B cell (primary cell): ENCODE data around the gene TMEM9. TPM values are rescaled to one million over a fixed set of nuclear protein-coding genes. Genes with fewer than 3 reads are reported as not detected.

Source experiments
- ATAC-seq: fragments of 200-7000 bp; cut with Tn5 transposase; one replicate; pipeline ENCODE4 v1.10.0; 2021; ENCODE audit warnings: low read depth, mild to moderate bottlenecking, moderate number of reproducible peaks, moderate library complexity
- CTCF ChIA-PET: fragments of 350-600 bp; sonication (Branson Sonifier 250); formaldehyde crosslinking; loops from one replicate; lab custom pipeline; 2021; ENCODE audit warnings: antibody characterized with exemption, inconsistent platforms; lab: Charles Lee
- POLR2A ChIA-PET: fragments of 350-600 bp; sonication (Branson Sonifier 250); formaldehyde crosslinking; loops from one replicate; lab custom pipeline; 2021; ENCODE audit warnings: antibody characterized with exemption; lab: Charles Lee
- DNase-seq: peaks from one replicate; pipeline ENCODE4 v3.0.0; 2013
- H2AFZ ChIP-seq: 2 replicates; pipeline ENCODE4 v1.6.1; 2012; ENCODE audit warnings: mild to moderate bottlenecking, low read depth, low read length; ENCODE audit not compliant: insufficient read depth, poor library complexity, severe bottlenecking
- H3K27ac ChIP-seq, 2 donors: 1 replicate in 1 of 2; 2 replicates in 1 of 2; pipeline ENCODE4 v1.5.1; 2012 to 2013; ENCODE audit warnings: low read length in 2 of 2, mild to moderate bottlenecking in 2 of 2, moderate library complexity in 1 of 2
- H3K27me3 ChIP-seq, 4 experiments: fragments of 200-600 bp in 1 of 4; sonication (generic) in 1 of 4; replicated peaks in 1 of 4; 1 replicate in 2 of 4; 2 replicates in 2 of 4; pipeline versions ENCODE4 v1.6.1 to v1.7.0; 2013 to 2016; ENCODE audit warnings: low read length in 3 of 4, mild to moderate bottlenecking in 2 of 4, mixed read lengths in 1 of 4, moderate library complexity in 1 of 4; ENCODE audit not compliant: insufficient read depth in 4 of 4, control insufficient read depth in 3 of 4; ENCODE audit errors: control extremely low read depth in 1 of 4
- H3K36me3 ChIP-seq, 2 experiments: replicated peaks in 1 of 2; 1 replicate in 1 of 2; 2 replicates in 1 of 2; pipeline versions ENCODE4 v1.6.1 to v1.7.1; 2013; ENCODE audit warnings: low read length in 1 of 2; ENCODE audit not compliant: insufficient read depth in 2 of 2, control insufficient read depth in 1 of 2; ENCODE audit errors: control extremely low read depth in 1 of 2, extremely low read depth in 1 of 2
- H3K4me1 ChIP-seq, 2 donors: fragments of 200-600 bp in 1 of 2; sonication (generic) in 1 of 2; 1 replicate in 1 of 2; 2 replicates in 1 of 2; pipeline versions ENCODE4 v1.5.1 to v1.6.1; 2013 to 2017; ENCODE audit warnings: low read length in 2 of 2; ENCODE audit not compliant: control insufficient read depth in 2 of 2, insufficient read depth in 2 of 2
- H3K4me2 ChIP-seq: replicated peaks from 2 replicates; pipeline ENCODE3; 2012; ENCODE audit warnings: mild to moderate bottlenecking, low read depth, low read length; ENCODE audit not compliant: poor library complexity, severe bottlenecking
- H3K4me3 ChIP-seq, 5 experiments: fragments of 200-600 bp in 1 of 5; sonication (generic) in 1 of 5; 1 replicate in 3 of 5; 2 replicates in 2 of 5; pipeline versions ENCODE4 v1.5.1 to v1.7.0; 2011 to 2016; ENCODE audit warnings: low read length in 4 of 5, mild to moderate bottlenecking in 4 of 5, low read depth in 2 of 5, control low read depth in 1 of 5, moderate library complexity in 1 of 5; ENCODE audit not compliant: insufficient read depth in 1 of 5; ENCODE audit errors: control extremely low read depth in 1 of 5, extremely low read depth in 1 of 5
- H3K79me2 ChIP-seq: fragments of 200-600 bp; sonication (generic); one replicate; pipeline ENCODE4 v1.6.0; 2016; ENCODE audit warnings: low read length; ENCODE audit not compliant: control insufficient read depth, insufficient read depth
- H3K9ac ChIP-seq: fragments of 200-600 bp; sonication (generic); 2 replicates; pipeline ENCODE4 v1.6.1; 2017; ENCODE audit warnings: mild to moderate bottlenecking, low read length, moderate library complexity
- H3K9me3 ChIP-seq, 3 donors: one replicate each; pipeline versions ENCODE4 v1.6.1 to v1.7.1; 2013; ENCODE audit warnings: low read length in 2 of 3; ENCODE audit not compliant: control insufficient read depth in 2 of 3, insufficient read depth in 1 of 3; ENCODE audit errors: control extremely low read depth in 1 of 3
- H4K20me1 ChIP-seq: 2 replicates; pipeline ENCODE4 v1.6.0; 2012; ENCODE audit warnings: mild to moderate bottlenecking, low read length; ENCODE audit not compliant: insufficient read depth, control insufficient read depth, poor library complexity, severe bottlenecking
- H3K27ac Mint-ChIP-seq: one replicate; pipeline ENCODE4 v1.8.0; 2021; ENCODE audit warnings: mixed read lengths
- H3K27me3 Mint-ChIP-seq: one replicate; pipeline ENCODE4 v1.8.0; 2021; ENCODE audit warnings: mixed read lengths
- H3K4me1 Mint-ChIP-seq: one replicate; pipeline ENCODE4 v1.8.0; 2021; ENCODE audit warnings: mixed read lengths
- H3K4me3 Mint-ChIP-seq: one replicate; pipeline ENCODE4 v1.8.0; 2021; ENCODE audit warnings: mixed read lengths
- H3K9me3 Mint-ChIP-seq: one replicate; pipeline ENCODE4 v1.8.0; 2022; ENCODE audit warnings: mixed read lengths; ENCODE audit not compliant: insufficient read depth
- EZH2 ChIP-seq: IDR thresholded peaks from 2 replicates; pipeline ENCODE4 v1.6.1; 2012; ENCODE audit warnings: borderline replicate concordance, low read depth, mild to moderate bottlenecking, moderate library complexity, low read length; ENCODE audit not compliant: insufficient read depth, poor library complexity, severe bottlenecking
- WGBS: methylation state at CpG from one replicate; pipeline ENCODE4 v1.1.5; 2013; ENCODE audit warnings: missing lambda C conversion rate; ENCODE audit not compliant: insufficient coverage; 5-methylcytosine and 5-hydroxymethylcytosine counted together
- intact Hi-C: fragments of 100-400 bp; cut with micrococcal nuclease; formaldehyde crosslinking; loops from one replicate; pipeline ENCODE4 v1.10.0; 2022
- polyA plus RNA-seq: library from polyadenylated mRNA; depleted of rRNA; stranded (reverse); fragments of >200 nt; gene quantifications from 2 replicates; pipeline ENCODE4 v1.2.3, GENCODE V29; 2012
- total RNA-seq, 2 donors: library from RNA; stranded (reverse); fragments of 120-200 nt in 1 of 2; gene quantifications; 1 replicate in 1 of 2; 2 replicates in 1 of 2; pipeline versions ENCODE4 v1.2.3 to v1.2.4, GENCODE V29; 2013 to 2022
- TF ChIP-seq, protein P1 (sequence below): fragments of 200-600 bp; IDR thresholded peaks from one replicate; pipeline ENCODE4 v1.8.0; 2022; ENCODE audit warnings: antibody characterized with exemption, mild to moderate bottlenecking

Gene TMEM9
- total and polyA plus RNA-seq, 2 donors (not counting 1 experiment from before 2014, with no cell fraction given): 23.6 to 29.2 TPM

DNA sequence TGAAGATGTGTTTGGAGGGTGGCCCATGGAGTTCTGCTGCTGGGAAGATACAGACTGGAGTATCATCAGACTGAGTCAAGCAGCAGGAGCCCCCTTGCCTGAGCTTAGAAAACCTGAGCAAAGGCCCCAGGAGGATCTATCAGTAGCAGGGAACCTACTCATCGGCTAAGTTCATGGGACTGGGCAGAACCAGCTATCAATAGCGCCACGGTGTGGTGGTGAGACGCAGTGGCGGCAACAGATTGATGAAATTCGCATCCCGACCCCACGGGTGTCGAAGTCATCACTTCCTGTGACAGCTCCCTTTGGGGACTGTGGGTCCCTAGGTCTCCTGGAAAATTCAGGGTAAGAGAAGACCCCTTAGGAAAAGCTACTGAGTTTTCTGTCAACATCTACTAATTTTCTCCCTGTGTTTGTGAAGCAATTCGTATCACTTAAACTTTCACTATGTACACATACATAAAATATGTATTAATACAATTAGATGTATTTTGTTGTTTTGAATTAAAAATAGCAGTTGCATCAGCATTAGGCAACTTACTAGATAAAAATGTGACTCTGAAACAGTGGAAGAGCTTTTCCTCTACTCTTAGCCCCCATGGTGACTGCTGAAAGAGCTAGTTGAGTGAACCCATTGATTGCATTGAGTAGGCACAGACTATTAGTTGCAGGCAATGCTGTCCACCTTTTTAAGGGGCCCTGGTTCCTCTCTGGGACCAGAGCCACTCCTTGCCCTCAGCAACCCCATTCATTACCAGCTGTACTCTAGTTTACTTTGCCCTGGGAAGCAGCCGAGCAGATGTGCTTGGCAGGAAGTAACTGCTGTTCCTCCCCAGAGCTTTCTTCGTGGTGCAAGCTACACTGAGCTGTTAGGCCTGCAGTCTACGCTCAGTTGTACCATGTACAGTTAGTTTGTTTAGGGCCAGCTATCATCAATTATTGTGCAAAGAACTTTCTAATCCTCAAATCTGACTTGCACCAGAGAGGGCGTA, 34.8 kb downstream of the TMEM9 start:
- ChIA-PET POLR2A (no interaction called here), CTCF (interaction anchor here (0.8 to 2.4 kb wide), 5 partner anchors 16 to 148 kb away, joined by 3 to 15 read pairs (median 3); no protein-coding TSS in a partner anchor)
- Histone ChIP-seq H4K20me1 (no peaks in the 10 kb centered on the region), H3K4me3 (no peak overlapping the region), H3K27ac (no peak overlapping the region), H2AFZ (peak overlapping the region; percentile 13), H3K36me3 (no peaks in the 10 kb centered on the region), H3K27me3 (peaks cover 0 to 19% (median 5%) of the 10 kb centered on the region in 4 experiments), H3K4me2 (no peak overlapping the region), H3K79me2 (no peaks in the 10 kb centered on the region), H3K4me1 (peaks cover 3 to 11% of the 10 kb centered on the region in 2 donors), H3K9ac (no peak overlapping the region), H3K9me3 (peaks cover 0 to 5% (median 0%) of the 10 kb centered on the region in 3 donors)
- Mint-ChIP-seq H3K27me3 (peaks cover 29% of the 10 kb centered on the region), H3K27ac (no peak overlapping the region), H3K9me3 (no peaks in the 10 kb centered on the region), H3K4me1 (peaks cover 8% of the 10 kb centered on the region), H3K4me3 (no peak overlapping the region)
- TF ChIP-seq, protein P1, sequence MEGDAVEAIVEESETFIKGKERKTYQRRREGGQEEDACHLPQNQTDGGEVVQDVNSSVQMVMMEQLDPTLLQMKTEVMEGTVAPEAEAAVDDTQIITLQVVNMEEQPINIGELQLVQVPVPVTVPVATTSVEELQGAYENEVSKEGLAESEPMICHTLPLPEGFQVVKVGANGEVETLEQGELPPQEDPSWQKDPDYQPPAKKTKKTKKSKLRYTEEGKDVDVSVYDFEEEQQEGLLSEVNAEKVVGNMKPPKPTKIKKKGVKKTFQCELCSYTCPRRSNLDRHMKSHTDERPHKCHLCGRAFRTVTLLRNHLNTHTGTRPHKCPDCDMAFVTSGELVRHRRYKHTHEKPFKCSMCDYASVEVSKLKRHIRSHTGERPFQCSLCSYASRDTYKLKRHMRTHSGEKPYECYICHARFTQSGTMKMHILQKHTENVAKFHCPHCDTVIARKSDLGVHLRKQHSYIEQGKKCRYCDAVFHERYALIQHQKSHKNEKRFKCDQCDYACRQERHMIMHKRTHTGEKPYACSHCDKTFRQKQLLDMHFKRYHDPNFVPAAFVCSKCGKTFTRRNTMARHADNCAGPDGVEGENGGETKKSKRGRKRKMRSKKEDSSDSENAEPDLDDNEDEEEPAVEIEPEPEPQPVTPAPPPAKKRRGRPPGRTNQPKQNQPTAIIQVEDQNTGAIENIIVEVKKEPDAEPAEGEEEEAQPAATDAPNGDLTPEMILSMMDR: peak; percentile 69
- no peak for TF ChIP-seq EZH2
- intact Hi-C loops: no loop called here
- WGBS: 30% methylated on average over 11 of the region's 14 CpGs
- DNase-seq (peak; percentile 45), ATAC-seq (no peak)

DNA sequence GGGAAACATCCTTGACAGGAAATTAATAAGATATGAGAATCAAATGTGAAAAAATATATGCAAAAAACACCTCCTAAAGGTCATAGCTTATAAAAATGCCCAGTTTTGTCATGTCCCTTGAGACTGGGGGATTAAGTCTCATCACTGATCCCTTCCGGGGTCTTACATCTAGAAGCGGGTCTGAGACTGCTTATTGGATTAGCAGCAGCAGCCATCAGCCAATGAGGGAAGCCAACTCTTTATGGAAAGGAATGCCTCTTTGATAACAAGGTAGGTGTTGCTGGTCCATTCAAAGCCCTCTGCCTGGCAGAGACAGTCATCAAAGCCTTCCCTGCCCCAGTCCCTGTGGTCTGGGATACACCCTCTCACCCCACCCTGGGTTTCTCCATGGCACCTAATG, 38.2 kb downstream of the TMEM9 start:
- Histone ChIP-seq H3K4me3 (no peak overlapping the region), H4K20me1 (no peaks in the 10 kb centered on the region), H3K4me1 (peaks cover 8 to 20% of the 10 kb centered on the region in 2 donors), H3K9ac (no peak overlapping the region), H3K27ac (no peak overlapping the region), H3K4me2 (no peak overlapping the region), H3K27me3 (peaks cover 0 to 32% (median 14%) of the 10 kb centered on the region in 4 experiments), H3K79me2 (no peaks in the 10 kb centered on the region), H3K9me3 (peaks cover 0 to 5% (median 0%) of the 10 kb centered on the region in 3 donors), H2AFZ (no peak overlapping the region), H3K36me3 (no peaks in the 10 kb centered on the region)
- intact Hi-C loops: no loop called here
- TF ChIP-seq EZH2: no peak
- TF ChIP-seq, protein P1: no peak
- no CpG with 5 or more reads among the region's 2 CpGs for WGBS
- Mint-ChIP-seq H3K4me3 (peak overlapping the region; percentile 34), H3K9me3 (no peaks in the 10 kb centered on the region), H3K4me1 (peaks cover 12% of the 10 kb centered on the region), H3K27me3 (peaks cover 25% of the 10 kb centered on the region), H3K27ac (no peak overlapping the region)
- ATAC-seq: no peak
- CTCF ChIA-PET: interaction anchor here (1.1 to 1.7 kb wide), 3 partner anchors 31 to 313 kb away, joined by 4 to 10 read pairs (median 5); no protein-coding TSS in a partner anchor
- POLR2A ChIA-PET: no interaction called here
- no peak for DNase-seq
